ENCODE measurements around the gene DNAH17.

GRCh38 chr17:78588258-78589030, 11.2 kb upstream of the DNAH17 start:
- no peak for TF ChIP-seq CTCF (conservative IDR thresholded peaks at IDR 0.05)
- no peak for TF ChIP-seq EZH2 (IDR thresholded peaks at IDR 0.05; ENCODE audit: low read depth)
